Anterior cingulate cortex (tissue), 58 donors: ENCODE data around the gene KCNMB2.

Experiments used
- DNase-seq, 58 donors: peaks; one replicate each; lab custom pipeline; 2025; lab: John Stamatoyannopoulos, UW

The KCNMB2 gene

GRCh38 chr3:178684881-178685590 lies 148.8 kb downstream of the KCNMB2 start:
- DNase-seq = no peak

GRCh38 chr3:178685591-178685906 lies 149.3 kb downstream of the KCNMB2 start:
- DNase-seq = no peak

- peak in 1 of 58 donors; percentile 2 for DNase-seq
Observed at GRCh38 chr3:178686826-178687225, 150.6 kb downstream of the KCNMB2 start.

- no peak for DNase-seq
Observed at GRCh38 chr3:178690571-178690970, 154.3 kb downstream of the KCNMB2 start.

- DNase-seq = peak in 1 of 58 donors; percentile 1
Observed at GRCh38 chr3:178699364-178699763, 163.1 kb downstream of the KCNMB2 start.

- no peak for DNase-seq
Observed at GRCh38 chr3:178699810-178700209, 163.6 kb downstream of the KCNMB2 start.

GRCh38 chr3:178703268-178703975 lies 167.2 kb downstream of the KCNMB2 start:
- DNase-seq = peak in 2 of 58 donors; percentile 15 to 46

- DNase-seq = no peak
Observed at GRCh38 chr3:178705925-178706324, 169.7 kb downstream of the KCNMB2 start.

- DNase-seq = no peak
Observed at GRCh38 chr3:178706411-178706810, 170.2 kb downstream of the KCNMB2 start.

- no peak for DNase-seq
Observed at GRCh38 chr3:178707311-178708031, 171.2 kb downstream of the KCNMB2 start.

- peak in 11 of 58 donors; percentile 2 to 49 (median 21) for DNase-seq
Observed at GRCh38 chr3:178709051-178709450, 172.8 kb downstream of the KCNMB2 start.

GRCh38 chr3:178711753-178712152 lies 175.5 kb downstream of the KCNMB2 start:
- no peak for DNase-seq

- no peak for DNase-seq
Observed at GRCh38 chr3:178712247-178712646, 176.0 kb downstream of the KCNMB2 start.

- DNase-seq = peak in 4 of 58 donors; percentile 8 to 44 (median 18)
Observed at GRCh38 chr3:178714925-178715832, 178.9 kb downstream of the KCNMB2 start.

GRCh38 chr3:178718995-178719635 lies 182.9 kb downstream of the KCNMB2 start:
- no peak for DNase-seq

- DNase-seq = no peak
Observed at GRCh38 chr3:178732824-178733223, 196.6 kb downstream of the KCNMB2 start.

GRCh38 chr3:178735032-178735674 lies 198.9 kb downstream of the KCNMB2 start:
- no peak for DNase-seq

- DNase-seq = no peak
Observed at GRCh38 chr3:178736300-178736699, 200.1 kb downstream of the KCNMB2 start.

GRCh38 chr3:178739720-178740119 lies 203.5 kb downstream of the KCNMB2 start:
- no peak for DNase-seq
